Epithelial cell of umbilical artery (primary cell): ENCODE measurements around the gene RHBDL1. TPM values are rescaled to one million over a fixed set of nuclear protein-coding genes. Genes with fewer than 3 reads are reported as not detected.

ENCODE experiments used
- total RNA-seq: library from RNA; depleted of rRNA; stranded (reverse); fragments of >200 nt; gene quantifications from 2 replicates; pipeline ENCODE4 v1.2.3, GENCODE V29; 2014

Gene RHBDL1
- 0.30 and 0.65 TPM in 2 replicates for total RNA-seq

GRCh38 chr16:674968-675883, at the start of gene RHBDL1:
RHBDL1 (plus strand) TSS chr16:675671; CDS start chr16:675791, 120 bp downstream.

GRCh38 chr16:630815-631405, 44.6 kb upstream of the RHBDL1 start, which contains the start of gene WFIKKN1:
WFIKKN1 (plus strand) TSS chr16:630985; CDS start chr16:631254, 269 bp downstream.

GRCh38 chr16:636206-637080, 39.0 kb upstream of the RHBDL1 start, which contains the start of gene METTL26:
METTL26 (minus strand) TSS chr16:636305; CDS start chr16:636290, 15 bp downstream.

GRCh38 chr16:641326-642188, 33.9 kb upstream of the RHBDL1 start, which contains the start of gene MCRIP2:
MCRIP2 (plus strand) TSS chr16:641828; CDS start chr16:641992, 164 bp downstream.

DNA sequence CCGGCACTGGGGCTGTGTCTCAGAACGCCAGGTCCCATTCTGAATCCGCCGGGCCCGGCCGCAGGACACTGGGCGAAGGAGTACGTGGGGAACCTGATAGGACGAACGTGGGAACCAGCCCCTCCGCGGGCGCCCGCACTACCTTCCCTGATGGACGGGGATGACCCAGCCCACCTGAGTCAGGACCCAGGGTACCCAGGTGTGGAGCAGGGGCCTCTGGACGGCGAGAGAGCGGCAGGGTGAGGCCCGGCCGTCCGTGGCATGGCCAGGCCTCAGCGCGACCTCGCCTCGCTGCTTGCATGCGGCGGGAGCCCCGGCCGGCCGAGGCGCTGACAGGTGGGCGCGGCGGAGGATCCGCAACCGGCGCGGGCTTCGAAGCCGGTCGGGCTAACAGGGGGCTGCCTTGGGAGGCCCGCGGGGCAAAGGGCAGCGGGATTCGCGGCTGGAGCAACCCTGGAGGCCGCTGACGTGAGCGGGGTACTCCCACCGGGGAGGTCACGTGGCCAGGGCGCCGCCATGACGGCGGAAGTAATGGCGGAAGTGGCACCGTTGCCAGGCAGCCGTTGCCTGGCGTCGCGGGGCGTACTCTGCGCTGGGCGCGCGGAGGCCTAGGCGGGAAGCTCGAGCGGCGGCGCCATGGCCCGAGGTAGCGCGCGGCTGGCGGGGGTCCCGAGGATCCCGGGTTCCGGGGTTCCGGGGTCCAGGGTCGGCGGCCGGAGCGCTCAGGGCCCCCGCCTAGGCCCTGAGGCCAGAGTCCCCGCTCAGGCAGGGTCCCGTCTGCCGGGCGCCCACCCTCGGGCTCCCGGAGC, 26.5 kb upstream of the RHBDL1 start, which contains the start of gene WDR90:
Gene WDR90, plus strand, starts transcription at position 585 of the 809 bp plus-strand sequence. Its CDS starts 52 bp downstream, at position 637.

DNA sequence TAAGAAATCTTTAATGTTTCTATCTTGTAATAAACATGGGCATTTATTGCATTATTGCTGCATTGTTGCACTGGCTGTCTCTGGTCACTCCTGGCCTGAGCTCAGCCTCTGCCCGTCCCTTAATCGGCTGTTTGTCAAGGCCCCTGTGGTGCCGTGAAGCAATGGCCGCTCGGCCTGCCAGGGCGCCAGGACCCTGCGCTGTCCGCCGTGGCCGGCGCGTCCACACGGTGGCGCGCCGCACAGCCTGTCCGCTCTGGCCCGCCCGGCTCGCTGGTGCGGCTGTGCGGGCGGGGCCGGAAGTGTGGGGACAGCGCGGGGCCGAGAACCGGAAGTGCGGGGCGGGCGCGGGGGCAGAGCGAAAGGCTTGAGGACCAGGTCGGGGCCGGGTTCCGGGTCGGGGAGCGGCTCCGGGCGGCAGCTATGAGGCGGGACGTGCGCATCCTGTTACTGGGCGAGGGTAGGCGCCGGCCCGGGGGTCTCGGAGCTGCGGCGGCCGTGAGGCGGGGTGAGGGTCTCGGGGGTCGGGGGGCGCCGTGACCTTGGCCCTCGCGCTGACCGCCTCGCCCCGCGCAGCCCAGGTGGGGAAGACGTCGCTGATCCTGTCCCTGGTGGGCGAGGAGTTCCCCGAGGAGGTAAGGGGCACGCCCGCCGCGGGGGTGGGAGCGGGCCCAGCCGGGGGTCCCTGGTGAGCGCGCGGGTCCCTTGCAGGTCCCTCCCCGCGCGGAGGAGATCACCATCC, 7.5 kb upstream of the RHBDL1 start, which contains the start of gene RHOT2:
Gene RHOT2, plus strand, starts transcription at position 353 of the 739 bp plus-strand sequence. Its CDS starts 68 bp downstream, at position 421.

GRCh38 chr16:679814-680624, 4.5 kb downstream of the RHBDL1 start, which contains the start of gene STUB1:
STUB1 (plus strand) TSS chr16:680410; CDS start chr16:680526, 116 bp downstream.

GRCh38 chr16:684071-684794, 8.8 kb downstream of the RHBDL1 start, which contains the start of gene JMJD8:
JMJD8 (minus strand) TSS chr16:684334; CDS start chr16:684319, 15 bp downstream.

DNA sequence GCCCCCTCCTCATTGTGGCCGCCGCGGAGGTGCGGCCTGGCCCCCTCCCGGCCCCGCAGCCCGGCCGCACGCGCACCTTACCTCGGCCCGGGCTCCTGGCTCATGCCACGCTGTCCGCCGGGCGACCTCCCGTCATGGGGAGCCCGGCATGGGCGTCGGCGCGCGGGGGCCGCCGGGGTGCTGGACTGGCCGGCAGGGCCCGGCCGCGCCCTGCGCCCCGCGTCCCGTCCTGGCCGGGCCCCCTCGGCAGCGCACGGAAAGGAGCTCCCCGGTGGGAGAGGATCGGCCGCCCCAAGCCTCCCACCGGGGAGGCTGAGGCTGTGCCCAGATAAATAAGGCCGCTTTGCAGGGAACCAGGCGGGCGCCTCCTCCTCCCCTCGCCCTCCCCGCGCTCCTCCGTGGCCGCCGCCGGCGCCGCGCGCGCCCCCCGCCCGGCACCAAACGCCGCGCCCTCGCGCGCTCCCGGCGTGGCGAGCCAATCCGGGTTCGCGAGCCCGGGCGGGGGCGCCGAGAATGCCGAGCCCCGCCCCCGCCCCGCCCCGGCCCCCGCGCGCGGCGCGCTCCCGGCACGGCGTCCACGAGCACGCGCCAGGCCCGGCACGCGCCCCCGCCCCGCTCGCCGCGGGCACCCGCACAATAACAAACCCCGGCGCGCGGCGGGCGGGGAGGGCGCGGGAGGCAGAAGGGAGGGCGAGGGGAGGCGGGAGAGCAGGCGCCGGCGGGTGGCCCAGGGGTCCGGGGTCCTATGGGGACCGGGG, 30.1 kb downstream of the RHBDL1 start, which contains the start of gene FBXL16:
Gene FBXL16, minus strand, starts transcription at position 371 of the 758 bp plus-strand sequence. CDS start 8,396 bp downstream, outside the sequence.

GRCh38 chr16:714558-715476, 39.3 kb downstream of the RHBDL1 start, which contains the start of gene METRN:
METRN (plus strand) TSS chr16:715118; CDS start chr16:715290, 172 bp downstream.

DNA sequence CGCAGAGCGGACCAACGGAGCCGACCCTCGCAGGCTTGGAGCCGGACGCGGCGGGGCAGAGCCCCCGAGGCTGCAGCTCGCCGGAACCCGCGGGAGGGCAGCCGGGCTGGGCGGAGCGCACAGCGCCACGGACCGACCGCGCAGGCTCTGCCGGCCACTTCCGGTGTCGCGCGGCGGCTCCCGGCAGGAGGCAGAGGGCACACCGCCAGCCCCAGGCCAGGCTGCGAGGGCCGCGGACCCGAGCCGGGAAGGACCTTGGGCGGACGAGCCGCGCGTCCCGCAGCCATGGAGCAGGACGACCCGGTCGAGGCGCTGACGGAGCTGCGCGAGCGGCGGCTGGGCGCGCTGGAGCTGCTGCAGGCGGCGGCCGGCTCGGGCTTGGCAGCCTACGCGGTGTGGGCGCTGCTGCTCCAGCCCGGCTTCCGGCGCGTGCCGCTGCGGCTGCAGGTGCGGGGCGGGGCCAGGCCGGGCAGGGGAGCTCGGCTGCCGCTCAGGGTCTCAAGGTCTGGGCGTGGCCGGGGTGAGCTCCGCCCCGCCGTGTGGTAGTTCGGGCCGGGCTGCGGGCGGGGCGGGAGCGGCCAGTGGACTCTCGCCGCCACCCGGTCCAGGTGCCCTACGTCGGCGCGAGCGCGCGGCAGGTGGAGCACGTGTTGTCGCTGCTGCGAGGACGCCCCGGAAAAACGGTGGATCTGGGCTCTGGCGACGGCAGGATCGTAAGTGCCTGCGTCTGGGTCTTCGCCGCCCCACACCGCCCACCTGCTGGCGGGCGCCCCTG, 45.7 kb downstream of the RHBDL1 start, which contains the start of gene ANTKMT:
Gene ANTKMT, plus strand, starts transcription at position 157 of the 775 bp plus-strand sequence. Its CDS starts 129 bp downstream, at position 286.

DNA sequence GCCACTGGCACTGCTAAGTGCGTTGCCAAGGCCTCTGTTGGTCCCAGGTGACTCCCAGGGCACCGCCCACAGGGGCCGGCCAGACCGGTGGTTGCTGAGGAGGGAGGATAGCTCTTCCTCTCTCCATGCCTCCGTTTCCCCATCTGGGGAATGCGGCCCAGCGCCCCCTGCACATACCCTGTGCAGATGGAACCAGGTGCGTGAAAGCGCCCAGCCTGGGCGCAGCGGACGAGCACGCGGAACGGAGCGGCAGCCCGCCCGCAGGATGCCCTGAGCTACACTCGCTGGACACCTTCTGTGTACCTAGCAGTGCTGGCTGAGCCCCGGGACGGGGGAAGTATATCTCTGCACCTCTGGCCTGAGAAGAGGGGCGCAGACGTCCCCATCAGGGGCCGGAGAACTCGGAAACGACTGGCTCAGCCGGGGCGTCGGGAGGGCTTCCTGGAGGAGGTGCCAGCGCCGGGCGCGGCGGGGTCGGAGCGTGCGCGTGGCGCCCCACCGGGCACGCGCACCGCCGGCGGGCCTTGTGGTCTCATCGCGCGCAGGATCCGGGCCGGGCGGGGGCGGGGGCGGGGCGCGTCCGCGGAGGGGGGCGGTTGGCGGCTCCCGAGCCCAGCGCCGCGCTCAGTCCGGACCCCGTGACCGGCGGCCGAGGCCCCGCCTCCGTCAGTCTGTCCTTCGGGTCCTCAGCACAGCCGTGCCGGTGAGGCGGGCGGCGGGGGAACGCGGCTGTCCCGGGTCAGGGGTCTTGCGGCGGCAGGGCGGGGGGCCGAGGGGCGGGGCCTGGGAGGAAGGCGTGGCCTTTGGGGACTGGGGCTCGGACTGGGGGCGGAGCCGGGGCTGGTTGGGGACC, 51.2 kb downstream of the RHBDL1 start, which contains the start of the genes CCDC78 and HAGHL:
Gene CCDC78, minus strand, starts transcription at position 6 of the 853 bp plus-strand sequence. CDS start 76 bp downstream, outside the sequence.
Gene HAGHL, plus strand, starts transcription at position 669 of the 853 bp plus-strand sequence. CDS start 404 bp downstream, outside the sequence.

